Caco-2 (cell line): ENCODE results near the gene PRR33. TPM values are rescaled to one million over a fixed set of nuclear protein-coding genes. Genes with fewer than 3 reads are reported as not detected.
A peak's percentile ranks its signal among the peaks of the same experiment; 100 is the strongest.

Experiments
- BruUV-seq: library from RNA; stranded (reverse); fragments of 400-500 nt; replicated peaks from 2 replicates; lab custom pipeline; 2021; lab: Mats Ljungman, UMichigan
- CTCF ChIA-PET: fragments of 300-600 bp; sonication (Branson Sonifier 250); formaldehyde crosslinking; loops from one replicate; lab custom pipeline; 2022; ENCODE audit warnings: antibody characterized with exemption; lab: Charles Lee
- POLR2A ChIA-PET: fragments of 300-600 bp; sonication (Branson Sonifier 250); formaldehyde crosslinking; loops from one replicate; lab custom pipeline; 2022; ENCODE audit warnings: antibody characterized with exemption; lab: Charles Lee
- DNase-seq, 2 experiments: peaks; one replicate each; pipeline versions ENCODE4 v3.0.0 to v3.0.0-alpha.2; 2020 to 2022
- H3K27me3 ChIP-seq: replicated peaks from 2 replicates; pipeline ENCODE4 v1.6.0; 2011; ENCODE audit warnings: low read length; ENCODE audit not compliant: control insufficient read depth, insufficient read depth
- H3K36me3 ChIP-seq: 2 replicates; pipeline ENCODE4 v1.5.1; 2011; ENCODE audit warnings: low read length; ENCODE audit not compliant: control insufficient read depth, insufficient read depth
- H3K4me1 ChIP-seq: fragments of 250-450 bp; sonication (Bioruptor Pico); 2 replicates; pipeline ENCODE4 v1.5.1; 2020; ENCODE audit warnings: mild to moderate bottlenecking
- H3K4me3 ChIP-seq: 2 replicates; pipeline ENCODE4 v1.5.1; 2011; ENCODE audit warnings: low read depth, mild to moderate bottlenecking, control low read depth, low read length
- H3K9me3 ChIP-seq: fragments of 250-450 bp; sonication (Bioruptor Pico); 2 replicates; pipeline ENCODE4 v1.5.1; 2020; ENCODE audit warnings: mild to moderate bottlenecking, moderate library complexity
- H3K27ac Mint-ChIP-seq: one replicate; pipeline ENCODE4 v1.8.0; 2022; ENCODE audit warnings: mixed read lengths; ENCODE audit not compliant: unreplicated experiment
- H3K27me3 Mint-ChIP-seq: one replicate; pipeline ENCODE4 v1.8.0; 2022; ENCODE audit warnings: mixed read lengths; ENCODE audit not compliant: insufficient read depth, unreplicated experiment
- H3K36me3 Mint-ChIP-seq: one replicate; pipeline ENCODE4 v1.8.0; 2022; ENCODE audit warnings: mild to moderate bottlenecking, mixed read lengths; ENCODE audit not compliant: insufficient read depth, unreplicated experiment
- H3K4me1 Mint-ChIP-seq: one replicate; pipeline ENCODE4 v1.8.0; 2022; ENCODE audit warnings: low read depth, mixed read lengths; ENCODE audit not compliant: unreplicated experiment
- H3K4me3 Mint-ChIP-seq: one replicate; pipeline ENCODE4 v1.8.0; 2022; ENCODE audit warnings: mild to moderate bottlenecking, moderate library complexity, mixed read lengths; ENCODE audit not compliant: unreplicated experiment
- H3K9me3 Mint-ChIP-seq: one replicate; pipeline ENCODE4 v1.8.0; 2022; ENCODE audit warnings: mixed read lengths; ENCODE audit not compliant: unreplicated experiment
- CTCF ChIP-seq, 2 experiments: fragments of 200-600 bp in 1 of 2; IDR thresholded peaks; 1 replicate in 1 of 2; 2 replicates in 1 of 2; pipeline versions ENCODE4 v1.5.1 to v1.8.0; 2011 to 2022; ENCODE audit warnings: antibody characterized with exemption in 1 of 2, control low read depth in 1 of 2, inconsistent platforms in 1 of 2, low read depth in 1 of 2, low read length in 1 of 2, mild to moderate bottlenecking in 1 of 2, moderate library complexity in 1 of 2; ENCODE audit not compliant: insufficient read depth in 1 of 2, severe bottlenecking in 1 of 2, unreplicated experiment in 1 of 2
- intact Hi-C: fragments of 100-400 bp; cut with micrococcal nuclease; formaldehyde crosslinking; loops from one replicate; pipeline ENCODE4 v1.10.0; 2022; ENCODE audit not compliant: unreplicated experiment
- total RNA-seq: library from RNA; stranded (reverse); gene quantifications from 2 replicates; pipeline ENCODE4 v1.2.3, GENCODE V29; 2022

The PRR33 gene
- total RNA-seq, 1 experiment from 2014 or later: not detected

GRCh38 chr11:1879941-1880720 lies 11.6 kb downstream of the PRR33 start:
- no peaks in the 10 kb centered on the region for H3K9me3 Mint-ChIP-seq
- no peak overlapping the region for H3K27ac Mint-ChIP-seq
- ChIA-PET POLR2A (no interaction called here), CTCF (interaction anchor here (1.2 kb wide), 1 partner anchor 227 kb away, joined by 3 read pairs; no protein-coding TSS in a partner anchor)
- no peaks in the 10 kb centered on the region for H3K36me3 Mint-ChIP-seq
- Histone ChIP-seq H3K4me1 (peaks cover 15% of the 10 kb centered on the region), H3K4me3 (no peak overlapping the region), H3K27me3 (no peaks in the 10 kb centered on the region), H3K9me3 (no peaks in the 10 kb centered on the region), H3K36me3 (no peaks in the 10 kb centered on the region)
- no TSS peak for BruUV-seq
- no peaks in the 10 kb centered on the region for H3K27me3 Mint-ChIP-seq
- intact Hi-C loops: loop anchor here (5.0 kb wide), 1 partner anchor 53 kb away; no protein-coding TSS in a partner anchor
- TF ChIP-seq CTCF (IDR thresholded peaks at IDR 0.05; ENCODE audit: insufficient read depth in 1 of 2, low read depth in 1 of 2, low read length in 1 of 2, severe bottlenecking in 1 of 2, unreplicated experiment in 1 of 2): no peak
- no peaks in the 10 kb centered on the region for H3K4me1 Mint-ChIP-seq
- DNase-seq: no peak
- H3K4me3 Mint-ChIP-seq: no peak overlapping the region

GRCh38 chr11:1879342-1879940 lies 12.3 kb downstream of the PRR33 start:
- H3K9me3 ChIP-seq: no peaks in the 10 kb centered on the region
- DNase-seq: peak in 1 of 2 experiments; percentile 26
- Mint-ChIP-seq H3K27me3 (no peaks in the 10 kb centered on the region), H3K9me3 (no peaks in the 10 kb centered on the region), H3K4me1 (no peaks in the 10 kb centered on the region), H3K4me3 (no peak overlapping the region), H3K27ac (no peak overlapping the region), H3K36me3 (no peaks in the 10 kb centered on the region)
- no peaks in the 10 kb centered on the region for H3K36me3 ChIP-seq
- intact Hi-C loops: no loop called here
- H3K4me1 ChIP-seq: peaks cover 15% of the 10 kb centered on the region
- ChIA-PET CTCF (no interaction called here), POLR2A (no interaction called here)
- no peak overlapping the region for H3K4me3 ChIP-seq
- H3K27me3 ChIP-seq: no peaks in the 10 kb centered on the region
- no TSS peak for BruUV-seq
- no peak for TF ChIP-seq CTCF (IDR thresholded peaks at IDR 0.05; ENCODE audit: insufficient read depth in 1 of 2, low read depth in 1 of 2, low read length in 1 of 2, severe bottlenecking in 1 of 2, unreplicated experiment in 1 of 2)

GRCh38 chr11:1878137-1879031 lies 13.3 kb downstream of the PRR33 start:
- no TSS peak for BruUV-seq
- CTCF ChIA-PET: interaction anchor here (0.6 to 2.8 kb wide), 2 partner anchors 53 to 567 kb away, joined by 4 to 10 read pairs; no protein-coding TSS in a partner anchor
- Mint-ChIP-seq H3K27ac (no peak overlapping the region), H3K36me3 (no peaks in the 10 kb centered on the region), H3K27me3 (no peaks in the 10 kb centered on the region), H3K4me1 (no peaks in the 10 kb centered on the region), H3K4me3 (no peak overlapping the region), H3K9me3 (no peaks in the 10 kb centered on the region)
- no peaks in the 10 kb centered on the region for H3K36me3 ChIP-seq
- H3K9me3 ChIP-seq: no peaks in the 10 kb centered on the region
- H3K27me3 ChIP-seq: no peaks in the 10 kb centered on the region
- POLR2A ChIA-PET: no interaction called here
- intact Hi-C loops: no loop called here
- DNase-seq: peak in 1 of 2 experiments; percentile 30
- TF ChIP-seq CTCF (IDR thresholded peaks at IDR 0.05; ENCODE audit: insufficient read depth in 1 of 2, low read depth in 1 of 2, low read length in 1 of 2, severe bottlenecking in 1 of 2, unreplicated experiment in 1 of 2): no peak
- H3K4me3 ChIP-seq: no peak overlapping the region
- peaks cover 15% of the 10 kb centered on the region for H3K4me1 ChIP-seq
